ENCODE data around the gene DHRS7C.

Gene DHRS7C, protein sequence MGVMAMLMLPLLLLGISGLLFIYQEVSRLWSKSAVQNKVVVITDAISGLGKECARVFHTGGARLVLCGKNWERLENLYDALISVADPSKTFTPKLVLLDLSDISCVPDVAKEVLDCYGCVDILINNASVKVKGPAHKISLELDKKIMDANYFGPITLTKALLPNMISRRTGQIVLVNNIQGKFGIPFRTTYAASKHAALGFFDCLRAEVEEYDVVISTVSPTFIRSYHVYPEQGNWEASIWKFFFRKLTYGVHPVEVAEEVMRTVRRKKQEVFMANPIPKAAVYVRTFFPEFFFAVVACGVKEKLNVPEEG
- total RNA-seq = 0 reads per million in 2 donors

- DNase-seq = no peak
These were observed at the start of gene DHRS7C for GRCh38 chr17:9790889-9791876. Gene DHRS7C, minus strand, starts transcription at chr17:9791592. Its CDS starts 308 bp downstream, at chr17:9791284.

- DNase-seq = no peak
These were observed 48.0 kb upstream of the DHRS7C start for GRCh38 chr17:9839433-9839832.

DNA sequence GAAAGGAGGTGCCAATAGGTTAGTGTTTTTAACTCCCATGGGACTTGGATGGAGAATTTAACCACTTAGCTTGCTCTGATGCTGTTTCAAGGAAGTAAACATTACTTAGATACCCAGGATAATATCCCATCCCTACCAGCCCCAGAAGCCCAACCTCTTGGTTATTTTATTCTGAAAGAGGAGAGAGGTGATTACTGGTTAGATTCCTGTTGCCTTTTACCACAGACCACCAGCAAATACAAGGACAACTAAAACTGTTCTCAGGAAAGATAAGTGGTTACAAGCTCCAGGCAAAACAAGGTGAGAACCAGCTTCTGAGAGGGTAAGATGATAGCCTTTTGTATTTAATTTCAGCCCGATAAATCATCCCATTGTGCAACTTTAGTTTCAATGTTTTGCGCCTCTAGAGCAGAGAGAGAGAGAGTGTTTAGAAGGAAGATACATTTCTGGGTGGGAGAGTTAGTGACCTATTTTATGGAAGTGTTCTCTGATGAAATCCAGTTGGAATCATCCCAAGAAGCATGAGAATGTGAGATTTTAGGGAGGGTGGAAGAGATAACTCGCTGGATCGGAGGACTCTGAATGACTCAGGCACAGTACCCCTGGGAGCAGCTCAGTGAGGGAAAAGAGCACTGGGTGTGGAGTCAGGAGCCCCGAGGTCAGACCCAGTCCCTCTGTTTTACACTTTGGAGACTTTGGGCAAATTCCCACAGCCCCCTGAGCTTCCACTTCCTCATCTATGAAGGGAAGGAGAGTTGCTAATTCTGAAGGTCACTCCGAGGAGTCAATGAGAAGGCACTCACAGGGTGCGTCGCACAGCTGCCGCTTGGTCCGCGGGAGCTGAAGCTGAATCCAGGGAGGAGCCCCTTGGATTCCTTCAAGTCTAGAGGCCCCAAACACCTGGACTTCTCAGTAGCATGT, 46.4 kb upstream of the DHRS7C start:
- no peak for DNase-seq

- DNase-seq = no peak
These were observed 42.5 kb upstream of the DHRS7C start for GRCh38 chr17:9833922-9834321.

GRCh38 chr17:9830711-9831110, 39.3 kb upstream of the DHRS7C start:
- DNase-seq = no peak

DNA sequence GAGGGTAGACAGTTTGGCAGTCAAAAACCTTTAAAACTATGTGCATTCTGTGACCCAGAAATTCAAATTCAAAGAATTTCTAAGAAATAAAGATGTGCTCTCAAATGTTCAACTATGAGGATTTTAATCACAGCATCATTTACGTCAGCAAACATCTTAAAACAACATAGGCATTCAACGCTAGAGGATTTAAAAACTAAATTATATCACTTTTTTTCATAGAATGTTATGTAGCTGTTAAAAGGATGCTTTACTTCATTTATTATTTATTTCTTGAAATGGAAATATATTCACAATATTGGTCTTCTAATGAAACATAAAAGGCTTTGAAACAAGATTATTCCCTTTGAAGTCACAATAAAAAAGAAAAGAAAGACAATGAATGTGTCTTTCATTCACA, 38.0 kb upstream of the DHRS7C start:
- DNase-seq = no peak

DNA sequence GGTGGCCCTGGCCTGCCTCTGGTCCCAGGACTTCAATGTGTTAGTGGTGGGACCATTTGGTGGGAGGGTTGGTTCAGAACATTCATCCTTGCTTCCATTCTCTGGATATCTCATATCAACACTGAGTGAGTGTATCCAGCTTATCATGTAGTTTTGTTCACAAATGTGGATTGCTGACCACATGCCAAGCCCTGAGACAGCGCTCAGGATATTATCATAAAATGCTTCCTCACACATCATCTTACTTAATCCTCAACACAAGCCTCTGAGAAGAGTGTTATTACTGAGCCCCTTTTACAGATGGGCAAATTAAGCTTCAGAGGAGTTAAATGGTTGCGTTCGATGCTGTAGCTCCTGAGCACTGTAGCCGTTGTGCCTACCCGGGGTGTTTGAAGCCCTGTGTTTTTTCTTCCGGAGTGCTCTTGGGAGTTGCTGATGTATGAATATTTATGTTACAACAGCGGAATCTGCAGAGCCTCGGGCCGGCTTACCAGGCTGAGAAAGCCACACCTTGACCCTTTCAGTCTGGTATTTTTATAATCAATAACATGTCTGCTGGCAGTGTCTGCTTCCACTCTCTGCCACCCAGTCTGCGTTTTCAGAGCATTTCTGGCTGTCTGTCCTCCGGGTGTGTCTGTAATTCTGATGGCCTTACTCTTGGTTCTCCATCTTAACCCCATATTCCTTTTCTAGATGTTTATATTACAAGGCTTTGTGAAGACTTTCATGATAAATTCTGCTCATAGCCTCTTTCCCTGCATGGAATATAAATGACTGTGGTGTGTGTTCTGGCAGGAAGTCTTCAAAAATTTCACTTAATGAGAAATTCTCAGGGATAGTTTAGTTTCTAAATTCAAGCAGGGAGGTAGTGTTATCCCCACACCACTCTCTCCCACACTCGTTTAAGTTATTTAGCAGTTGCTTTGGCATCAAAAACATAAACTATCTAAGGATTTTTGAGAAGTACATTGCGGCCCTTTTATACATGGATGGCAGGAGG, 37.2 kb upstream of the DHRS7C start:
- no peak for DNase-seq

GRCh38 chr17:9825641-9826150, 34.3 kb upstream of the DHRS7C start, which contains the start of gene GLP2R:
Gene GLP2R, plus strand, starts transcription at chr17:9825924. Its CDS starts 140 bp downstream, at chr17:9826064.
- DNase-seq = no peak

DNA sequence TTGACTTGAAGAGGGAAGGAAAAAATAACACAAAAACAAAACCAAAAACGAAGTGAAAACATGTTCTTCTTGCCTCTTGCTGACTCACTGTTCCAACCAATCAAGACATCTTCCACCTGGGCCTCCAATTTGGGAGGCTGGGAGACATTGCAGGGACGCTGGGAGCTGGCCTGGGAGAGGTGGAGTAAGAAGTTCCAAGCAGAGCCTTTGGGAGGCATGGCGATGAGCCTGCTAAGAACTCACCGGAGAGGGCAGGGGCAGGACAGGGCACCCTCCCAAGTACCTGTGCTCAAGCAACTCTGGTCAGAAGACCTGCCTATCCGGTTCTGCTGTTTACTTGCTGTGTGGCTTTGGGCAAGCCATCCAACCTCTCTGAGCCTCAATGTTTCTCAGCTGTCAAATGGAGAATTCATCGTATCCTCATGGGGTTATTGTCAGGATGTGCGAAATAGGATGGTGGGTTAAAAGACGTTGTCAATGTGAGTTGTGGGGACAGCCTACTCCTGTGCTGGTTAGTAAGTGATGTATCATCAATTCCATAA, 33.5 kb upstream of the DHRS7C start:
- no peak for DNase-seq

DNA sequence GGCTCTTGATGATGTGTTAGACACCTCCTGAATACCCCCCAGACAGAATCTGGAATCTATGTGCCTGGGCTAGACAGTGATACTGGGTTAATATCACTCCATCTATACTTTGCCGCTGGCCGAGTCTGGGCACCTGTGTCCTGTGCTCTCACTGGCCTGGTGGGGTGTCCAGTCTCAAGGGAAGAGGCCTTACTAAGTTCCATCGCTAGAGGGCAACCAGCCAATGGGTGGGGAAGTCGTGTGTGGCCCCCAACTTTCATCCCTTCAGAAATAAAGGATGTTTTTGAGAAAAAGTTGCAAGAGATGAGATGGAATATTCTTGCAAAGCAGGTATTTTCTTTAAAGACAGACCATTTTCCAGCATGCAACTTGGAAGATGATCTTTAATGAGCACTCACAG, 32.7 kb upstream of the DHRS7C start:
- DNase-seq = no peak

DNA sequence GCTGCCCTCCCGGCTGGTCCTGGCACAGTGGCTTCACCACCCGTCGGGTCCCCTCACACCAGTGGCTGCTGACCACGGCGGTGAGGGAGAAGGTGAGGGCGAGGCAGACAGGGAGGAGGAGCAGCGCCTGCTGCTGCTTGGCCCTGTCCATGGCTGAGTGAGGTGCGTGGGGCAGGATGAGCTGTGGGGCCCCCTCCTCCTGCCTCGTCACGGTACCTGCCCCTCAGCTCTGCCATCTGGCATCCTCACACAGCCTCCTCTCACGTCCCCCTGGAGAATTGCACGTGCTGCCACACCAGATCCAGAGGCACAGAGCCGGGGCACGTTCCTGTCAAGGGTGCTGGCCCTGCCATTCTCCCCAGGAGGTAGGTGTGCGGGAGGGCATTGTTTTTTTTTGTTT, 30.5 kb upstream of the DHRS7C start, which contains the start of gene GSG1L2:
TSS of gene GSG1L2 (minus strand) at position 159 of the 400 bp plus-strand sequence. CDS start at position 151, 8 bp downstream.
- DNase-seq = no peak

DNA sequence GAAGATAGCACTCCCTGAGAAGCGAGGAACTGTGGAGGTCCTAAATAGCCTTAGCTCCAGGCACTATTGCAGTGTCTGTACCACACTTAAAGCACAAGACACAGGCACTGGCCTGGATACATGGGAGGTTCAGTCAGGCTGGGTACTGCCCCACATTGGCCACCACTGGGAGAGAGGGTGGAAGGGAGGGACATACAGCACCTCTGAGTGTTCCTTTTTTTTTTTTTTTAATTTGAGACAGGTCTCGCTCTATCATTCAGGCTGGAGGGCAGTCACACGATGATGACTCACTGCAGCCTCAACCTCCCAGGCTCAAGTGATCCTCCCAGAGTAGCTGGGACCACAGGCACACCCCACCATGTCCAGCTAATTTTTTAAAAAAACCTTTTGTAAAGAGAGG, 29.1 kb upstream of the DHRS7C start:
- no peak for DNase-seq

DNA sequence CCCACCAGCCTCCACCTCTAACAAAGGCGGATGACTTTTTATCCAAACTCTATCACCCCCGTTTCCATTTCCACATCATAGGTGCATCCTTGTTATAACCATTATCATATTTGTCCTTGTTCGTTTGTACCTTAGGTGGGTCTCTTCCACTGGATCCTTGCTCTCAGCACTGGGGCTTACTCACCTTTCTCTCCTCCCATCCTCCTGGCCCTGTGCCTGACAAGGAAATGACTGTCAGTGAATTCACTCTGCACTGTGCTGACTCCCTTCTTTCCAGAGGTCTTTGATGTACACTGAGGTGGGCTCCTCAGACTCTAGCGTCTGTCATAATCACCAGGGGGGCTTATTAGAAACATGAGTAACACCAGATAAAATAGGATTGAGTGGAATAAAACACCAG, 27.4 kb upstream of the DHRS7C start:
- DNase-seq = no peak

GRCh38 chr17:9817086-9817485, 25.7 kb upstream of the DHRS7C start:
- no peak for DNase-seq

- no peak for DNase-seq
These were observed 25.1 kb upstream of the DHRS7C start for GRCh38 chr17:9816472-9816871.

- DNase-seq = no peak
These were observed 23.0 kb upstream of the DHRS7C start for GRCh38 chr17:9814337-9814945.

GRCh38 chr17:9813166-9813565, 21.8 kb upstream of the DHRS7C start:
- DNase-seq = no peak

DNA sequence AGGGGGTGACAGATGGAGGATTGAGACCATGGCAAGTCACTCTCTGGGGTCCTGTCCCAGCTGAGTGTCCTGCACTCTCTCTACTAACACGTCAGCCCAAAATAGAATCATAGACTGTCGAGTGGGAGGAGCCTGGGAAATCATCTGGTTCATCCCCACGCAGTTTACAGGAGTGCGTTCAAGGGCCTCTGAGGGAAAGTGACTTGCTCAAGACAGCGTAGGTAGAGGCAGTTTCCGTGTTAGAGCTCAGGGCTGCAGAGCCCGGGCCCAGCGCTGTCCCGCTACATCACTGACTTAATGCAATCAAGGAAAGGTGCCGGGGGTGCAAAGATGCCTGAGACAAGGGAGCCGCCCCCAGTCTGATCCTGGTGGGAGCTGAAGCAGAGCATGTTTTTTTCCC, 20.1 kb upstream of the DHRS7C start:
- DNase-seq = no peak

GRCh38 chr17:9811086-9811485, 19.7 kb upstream of the DHRS7C start:
- no peak for DNase-seq

Data from T-helper 9 cell (primary cell).